Activated naive CD4-positive, alpha-beta T cell treated with anti-CD3 and anti-CD28 coated beads, Interleukin-2, amount 50 U/mL, for 24 hours (primary cell): Measurements from ENCODE around the gene IFT122.
A peak's percentile ranks its signal among the peaks of the same experiment; 100 is the strongest.
"Not testable (repeated sequence)": the region's sequence is repeated elsewhere in the genome, so short reads cannot be mapped to it uniquely, and the experiment has no call there.

Source experiments
- H3K27ac Mint-ChIP-seq: one replicate; pipeline ENCODE4 v1.8.0; 2021; ENCODE audit warnings: mild to moderate bottlenecking, mixed read lengths
- H3K27me3 Mint-ChIP-seq: one replicate; pipeline ENCODE4 v1.8.0; 2021; ENCODE audit warnings: mixed read lengths
- H3K36me3 Mint-ChIP-seq: one replicate; pipeline ENCODE4 v1.8.0; 2021; ENCODE audit warnings: mixed read lengths
- H3K4me1 Mint-ChIP-seq: one replicate; pipeline ENCODE4 v1.8.0; 2021; ENCODE audit warnings: mixed read lengths
- H3K4me3 Mint-ChIP-seq: one replicate; pipeline ENCODE4 v1.8.0; 2021; ENCODE audit warnings: mild to moderate bottlenecking, mixed read lengths
- H3K9me3 Mint-ChIP-seq: one replicate; pipeline ENCODE4 v1.8.0; 2021; ENCODE audit warnings: mixed read lengths

The IFT122 gene, protein sequence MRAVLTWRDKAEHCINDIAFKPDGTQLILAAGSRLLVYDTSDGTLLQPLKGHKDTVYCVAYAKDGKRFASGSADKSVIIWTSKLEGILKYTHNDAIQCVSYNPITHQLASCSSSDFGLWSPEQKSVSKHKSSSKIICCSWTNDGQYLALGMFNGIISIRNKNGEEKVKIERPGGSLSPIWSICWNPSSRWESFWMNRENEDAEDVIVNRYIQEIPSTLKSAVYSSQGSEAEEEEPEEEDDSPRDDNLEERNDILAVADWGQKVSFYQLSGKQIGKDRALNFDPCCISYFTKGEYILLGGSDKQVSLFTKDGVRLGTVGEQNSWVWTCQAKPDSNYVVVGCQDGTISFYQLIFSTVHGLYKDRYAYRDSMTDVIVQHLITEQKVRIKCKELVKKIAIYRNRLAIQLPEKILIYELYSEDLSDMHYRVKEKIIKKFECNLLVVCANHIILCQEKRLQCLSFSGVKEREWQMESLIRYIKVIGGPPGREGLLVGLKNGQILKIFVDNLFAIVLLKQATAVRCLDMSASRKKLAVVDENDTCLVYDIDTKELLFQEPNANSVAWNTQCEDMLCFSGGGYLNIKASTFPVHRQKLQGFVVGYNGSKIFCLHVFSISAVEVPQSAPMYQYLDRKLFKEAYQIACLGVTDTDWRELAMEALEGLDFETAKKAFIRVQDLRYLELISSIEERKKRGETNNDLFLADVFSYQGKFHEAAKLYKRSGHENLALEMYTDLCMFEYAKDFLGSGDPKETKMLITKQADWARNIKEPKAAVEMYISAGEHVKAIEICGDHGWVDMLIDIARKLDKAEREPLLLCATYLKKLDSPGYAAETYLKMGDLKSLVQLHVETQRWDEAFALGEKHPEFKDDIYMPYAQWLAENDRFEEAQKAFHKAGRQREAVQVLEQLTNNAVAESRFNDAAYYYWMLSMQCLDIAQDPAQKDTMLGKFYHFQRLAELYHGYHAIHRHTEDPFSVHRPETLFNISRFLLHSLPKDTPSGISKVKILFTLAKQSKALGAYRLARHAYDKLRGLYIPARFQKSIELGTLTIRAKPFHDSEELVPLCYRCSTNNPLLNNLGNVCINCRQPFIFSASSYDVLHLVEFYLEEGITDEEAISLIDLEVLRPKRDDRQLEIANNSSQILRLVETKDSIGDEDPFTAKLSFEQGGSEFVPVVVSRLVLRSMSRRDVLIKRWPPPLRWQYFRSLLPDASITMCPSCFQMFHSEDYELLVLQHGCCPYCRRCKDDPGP

DNA sequence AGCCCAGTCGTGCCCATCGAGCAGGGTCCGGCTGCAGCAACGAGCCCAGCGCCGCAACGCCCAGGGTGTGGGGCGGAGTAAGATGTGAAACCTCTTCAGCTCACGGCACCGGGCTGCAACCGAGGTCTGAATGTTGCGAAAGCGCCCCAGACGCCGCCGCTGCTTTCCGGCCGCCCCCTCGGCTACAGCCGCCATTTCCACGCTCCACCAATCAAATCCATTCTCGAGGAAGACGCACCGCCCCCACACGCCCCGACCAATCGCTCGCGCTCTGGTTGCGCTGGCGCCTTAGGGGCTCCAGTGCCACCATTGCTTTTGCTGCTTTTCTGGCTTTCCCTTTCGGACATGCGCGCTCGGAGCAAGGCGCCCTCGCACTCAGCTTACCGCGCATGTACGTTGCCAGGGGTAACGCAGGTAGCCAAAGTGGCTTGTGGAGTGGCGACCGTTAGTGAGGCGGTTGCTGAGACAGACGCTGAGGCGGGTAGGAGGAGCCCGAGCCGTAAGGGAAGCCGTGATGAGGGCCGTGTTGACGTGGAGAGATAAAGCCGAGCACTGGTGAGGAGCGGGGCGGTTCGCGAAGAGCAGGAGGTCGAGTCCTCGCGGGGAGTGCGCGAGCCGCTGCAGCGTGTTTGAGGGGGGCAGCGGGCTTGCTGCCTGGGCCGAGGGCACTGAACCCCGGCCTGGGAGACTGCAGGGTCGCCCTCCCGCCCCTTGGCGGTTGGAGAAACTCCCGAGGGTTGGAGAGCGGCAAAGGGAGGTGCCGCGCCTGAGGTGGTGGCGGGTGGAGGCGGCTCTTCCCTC lies at the start of gene IFT122, which contains the start of gene MBD4:
TSS of gene IFT122 (plus strand) at position 408 of the 801 bp plus-strand sequence. CDS start at position 515, 107 bp downstream.
TSS of gene MBD4 (minus strand) at position 132 of the 801 bp plus-strand sequence. CDS start at position 17, 115 bp downstream.
- peak within 1 kb of the TSS; percentile 97 for H3K4me3 Mint-ChIP-seq

DNA sequence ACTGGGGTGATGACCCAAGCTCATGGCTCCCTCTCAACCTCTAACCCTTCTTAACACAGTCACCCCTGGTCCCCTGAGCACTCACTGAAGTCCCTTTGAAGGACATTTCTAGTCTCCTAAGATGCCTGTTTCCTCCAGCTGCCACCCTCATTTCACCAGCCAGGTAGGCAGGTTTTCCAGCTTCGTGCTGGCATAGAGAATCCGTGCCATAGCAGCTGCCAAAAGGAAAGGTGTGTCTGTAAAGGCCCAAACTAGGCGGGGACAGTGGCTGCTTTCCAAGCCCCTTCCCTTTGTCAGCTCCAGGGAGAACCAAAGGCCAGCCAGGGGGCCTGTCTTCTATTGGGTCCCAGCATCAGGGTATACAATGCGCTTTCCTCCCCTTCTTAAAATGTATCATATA lies 48.4 kb upstream of the IFT122 start:
- peaks cover 13% of the 10 kb centered on the region for H3K36me3 Mint-ChIP-seq
- H3K27ac Mint-ChIP-seq, result not testable (repeated sequence)

More for the DNA sequence above, at the start of gene IFT122, which contains the start of gene MBD4:
- Mint-ChIP-seq H3K9me3 (no peaks in the 10 kb centered on the region), H3K27me3 (no peaks in the 10 kb centered on the region), H3K4me1 (peaks cover 70% of the 10 kb centered on the region), H3K36me3 (peaks cover 10% of the 10 kb centered on the region), H3K27ac (peak within 1 kb of the TSS; percentile 99)

DNA sequence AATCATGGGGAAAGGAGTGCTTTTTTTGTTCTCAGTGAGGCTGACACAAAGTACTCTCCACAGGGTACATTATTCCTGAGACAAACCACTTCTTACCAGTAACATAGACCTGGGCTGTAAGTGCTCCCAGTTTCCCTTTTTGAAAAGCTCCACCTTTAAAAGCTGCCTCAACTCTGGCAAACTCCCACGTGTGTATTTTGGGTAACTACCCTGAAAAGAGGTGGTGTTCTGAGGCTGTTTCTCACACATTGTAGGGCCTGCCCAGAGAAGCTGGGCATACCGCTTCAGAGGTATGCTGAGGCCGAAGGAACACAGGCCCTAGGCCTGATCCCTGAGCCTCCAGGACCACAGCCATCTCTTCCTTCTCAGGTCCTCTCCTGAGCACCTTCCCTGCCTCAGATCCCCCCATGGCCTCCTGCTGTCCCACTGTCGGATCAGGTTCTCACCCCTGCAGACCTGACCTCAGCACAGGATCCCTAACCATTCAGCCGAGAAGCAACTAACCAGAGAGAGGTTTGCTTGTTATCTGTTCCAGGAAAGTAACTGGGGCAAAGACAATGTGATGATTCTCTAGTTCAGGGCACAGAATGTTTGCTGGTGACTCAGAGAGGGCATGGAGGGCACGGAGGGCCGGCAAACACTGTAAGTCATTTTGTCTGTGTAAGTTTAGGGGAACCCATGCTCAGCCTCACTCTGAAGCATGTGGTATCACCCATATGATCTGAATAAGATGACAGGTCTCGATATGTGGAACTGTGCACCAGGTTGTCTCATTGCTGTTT lies 47.7 kb upstream of the IFT122 start:
- H3K27ac Mint-ChIP-seq, result peak overlapping the region; percentile 60
- H3K27me3 Mint-ChIP-seq, H3K4me3 Mint-ChIP-seq, H3K9me3 Mint-ChIP-seq: not testable (repeated sequence)
- peaks cover 13% of the 10 kb centered on the region for H3K36me3 Mint-ChIP-seq
- peaks cover 17% of the 10 kb centered on the region for H3K4me1 Mint-ChIP-seq

More for the DNA sequence above, 48.4 kb upstream of the IFT122 start:
- not testable (repeated sequence) for H3K27me3 Mint-ChIP-seq, H3K4me3 Mint-ChIP-seq, H3K9me3 Mint-ChIP-seq
- peaks cover 10% of the 10 kb centered on the region for H3K4me1 Mint-ChIP-seq

DNA sequence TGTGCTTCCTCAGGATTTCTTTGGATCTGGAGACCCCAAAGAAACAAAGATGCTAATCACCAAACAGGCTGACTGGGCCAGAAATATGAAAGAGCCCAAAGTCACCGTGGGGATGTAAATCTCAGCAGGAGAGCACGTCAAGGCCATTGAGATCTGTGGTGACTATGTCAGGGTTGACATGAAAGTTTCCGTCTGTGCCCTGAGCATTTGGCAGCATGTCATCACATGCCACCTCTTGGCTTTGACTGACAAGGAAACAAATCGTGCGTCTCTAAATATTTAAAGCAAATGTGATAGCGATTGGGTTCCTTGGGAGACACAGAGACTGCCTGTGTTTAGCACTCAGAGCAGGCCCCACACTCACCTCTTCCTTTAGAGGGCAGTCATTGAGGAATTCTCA lies 46.8 kb upstream of the IFT122 start:
- Mint-ChIP-seq H3K27ac (no peak overlapping the region), H3K4me3 (no peak overlapping the region), H3K27me3 (no peaks in the 10 kb centered on the region), H3K36me3 (peaks cover 6% of the 10 kb centered on the region), H3K4me1 (peaks cover 27% of the 10 kb centered on the region), H3K9me3 (no peaks in the 10 kb centered on the region)

DNA sequence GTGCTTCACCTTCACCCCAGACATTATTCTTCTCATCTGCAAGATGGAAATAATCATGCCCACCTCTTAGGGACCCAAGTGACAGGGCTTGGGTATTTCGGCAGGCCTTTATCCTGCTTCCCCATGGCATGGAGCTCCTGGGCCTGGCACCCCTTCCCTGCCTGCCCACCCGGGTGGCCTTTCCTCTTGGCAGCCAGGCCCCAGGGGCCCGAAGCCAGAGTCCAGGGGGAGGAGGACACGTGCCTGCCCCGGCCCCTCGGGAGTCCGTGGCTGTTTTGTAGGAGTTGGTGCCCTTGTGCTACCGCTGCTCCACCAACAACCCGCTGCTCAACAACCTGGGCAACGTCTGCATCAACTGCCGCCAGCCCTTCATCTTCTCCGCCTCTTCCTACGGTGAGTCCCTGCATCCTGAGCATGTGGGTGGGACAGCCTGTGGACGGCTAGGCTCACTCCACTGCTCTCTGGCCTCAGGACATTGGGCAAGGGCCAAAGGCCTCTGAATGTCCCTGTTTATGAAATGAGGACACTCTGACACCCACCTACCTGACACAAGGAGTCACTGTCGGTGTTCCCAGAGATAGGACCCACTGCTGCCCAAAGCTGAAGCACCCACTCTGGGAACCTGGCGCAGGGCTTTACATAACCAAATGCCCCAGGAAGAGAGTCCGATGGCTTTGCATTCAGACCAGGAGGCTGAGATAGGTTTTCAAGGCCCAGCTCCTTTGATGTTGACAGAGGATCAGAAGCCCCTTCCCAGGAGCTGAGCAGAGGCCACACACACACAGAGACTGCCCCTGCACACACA lies 46.1 kb upstream of the IFT122 start:
- H3K4me1 Mint-ChIP-seq, result peaks cover 32% of the 10 kb centered on the region
- not testable (repeated sequence) for H3K36me3 Mint-ChIP-seq, H3K27ac Mint-ChIP-seq, H3K4me3 Mint-ChIP-seq, H3K27me3 Mint-ChIP-seq, H3K9me3 Mint-ChIP-seq

DNA sequence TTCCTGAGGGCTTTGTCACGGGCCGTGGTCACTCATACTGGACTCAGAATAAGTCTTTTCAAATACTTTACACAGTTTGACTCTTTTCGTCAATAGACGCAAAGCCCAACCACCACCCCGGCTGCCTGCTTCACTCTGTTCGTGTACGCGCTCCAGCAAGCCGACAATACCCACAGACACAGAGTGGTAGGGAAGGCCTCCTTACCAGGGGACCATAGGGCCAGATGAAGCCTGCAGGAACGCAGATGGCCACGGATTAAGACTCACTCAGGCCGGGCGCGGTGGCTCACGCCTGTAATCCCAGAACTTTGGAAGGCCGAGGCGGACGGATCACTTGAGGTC lies 41.2 kb upstream of the IFT122 start:
- H3K4me1 Mint-ChIP-seq, result peaks cover 32% of the 10 kb centered on the region
- H3K4me3 Mint-ChIP-seq, result peak overlapping the region; percentile 98
- peak overlapping the region; percentile 99 for H3K27ac Mint-ChIP-seq
- peaks cover 2% of the 10 kb centered on the region for H3K36me3 Mint-ChIP-seq
- no peaks in the 10 kb centered on the region for H3K9me3 Mint-ChIP-seq
- H3K27me3 Mint-ChIP-seq, result no peaks in the 10 kb centered on the region

DNA sequence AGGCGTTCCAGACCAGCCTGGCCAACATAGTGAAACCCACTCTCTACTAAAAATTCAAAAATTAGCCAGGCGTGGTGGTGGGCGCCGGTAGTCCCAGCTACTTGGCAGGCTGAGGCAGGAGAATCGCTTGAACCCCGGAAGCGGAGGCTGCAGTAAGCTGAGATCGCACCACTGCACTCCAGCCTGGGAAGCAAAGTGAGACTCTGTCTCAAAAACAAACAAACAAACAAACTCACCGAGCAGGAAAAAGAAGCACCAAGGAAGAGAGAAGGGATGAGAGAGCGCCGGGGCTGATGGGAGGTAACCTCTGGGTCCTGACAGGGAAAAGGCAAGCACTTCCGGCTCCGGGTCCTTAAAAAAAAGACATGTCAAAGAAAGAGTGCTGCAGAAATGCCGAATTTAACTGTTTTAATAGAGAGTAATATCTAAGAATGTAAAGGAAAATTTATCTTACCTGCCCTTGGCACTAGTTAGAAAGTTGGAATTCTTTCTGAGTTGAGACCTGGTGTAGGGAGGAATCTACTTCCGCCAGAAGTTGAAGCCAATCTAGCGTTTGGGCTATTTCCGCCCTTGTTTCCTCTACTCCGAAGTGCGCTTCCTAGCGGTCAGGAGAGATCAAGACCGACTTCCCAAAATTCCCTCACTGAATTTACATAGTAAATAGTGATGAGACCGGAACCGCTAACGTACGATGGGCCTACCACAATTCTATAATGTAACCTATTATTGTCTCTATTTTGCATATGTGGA lies 40.7 kb upstream of the IFT122 start:
- Mint-ChIP-seq H3K4me1 (peaks cover 32% of the 10 kb centered on the region), H3K9me3 (no peaks in the 10 kb centered on the region), H3K27ac (peak overlapping the region; percentile 99), H3K36me3 (peaks cover 2% of the 10 kb centered on the region), H3K4me3 (peak overlapping the region; percentile 98), H3K27me3 (no peaks in the 10 kb centered on the region)

DNA sequence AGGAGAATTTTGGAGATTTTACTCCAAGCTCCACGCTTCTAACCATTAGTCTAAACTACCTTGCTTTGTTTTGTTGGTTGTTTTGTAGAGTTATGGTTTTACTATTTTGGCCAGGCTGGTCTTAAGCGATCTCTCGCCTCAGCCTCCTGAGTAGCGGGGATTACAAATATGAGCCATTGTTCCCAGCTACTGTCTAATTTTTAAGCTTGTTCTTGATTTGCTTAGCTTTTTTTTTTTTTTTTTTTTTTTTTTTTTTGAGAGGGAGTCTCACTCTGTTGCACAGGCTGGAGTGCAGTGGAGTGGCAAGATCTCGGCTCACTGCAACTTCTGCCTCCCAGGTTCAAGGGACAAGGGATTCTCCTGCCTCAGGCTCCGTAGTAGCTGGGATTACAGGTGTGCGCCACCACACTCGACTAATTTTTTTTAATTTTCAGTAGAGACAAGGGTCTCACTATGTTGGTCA lies 40.1 kb upstream of the IFT122 start:
- no peaks in the 10 kb centered on the region for H3K9me3 Mint-ChIP-seq
- H3K36me3 Mint-ChIP-seq, result peaks cover 2% of the 10 kb centered on the region
- peaks cover 32% of the 10 kb centered on the region for H3K4me1 Mint-ChIP-seq
- no peaks in the 10 kb centered on the region for H3K27me3 Mint-ChIP-seq
- peak overlapping the region; percentile 99 for H3K27ac Mint-ChIP-seq
- H3K4me3 Mint-ChIP-seq, result peak overlapping the region; percentile 98

DNA sequence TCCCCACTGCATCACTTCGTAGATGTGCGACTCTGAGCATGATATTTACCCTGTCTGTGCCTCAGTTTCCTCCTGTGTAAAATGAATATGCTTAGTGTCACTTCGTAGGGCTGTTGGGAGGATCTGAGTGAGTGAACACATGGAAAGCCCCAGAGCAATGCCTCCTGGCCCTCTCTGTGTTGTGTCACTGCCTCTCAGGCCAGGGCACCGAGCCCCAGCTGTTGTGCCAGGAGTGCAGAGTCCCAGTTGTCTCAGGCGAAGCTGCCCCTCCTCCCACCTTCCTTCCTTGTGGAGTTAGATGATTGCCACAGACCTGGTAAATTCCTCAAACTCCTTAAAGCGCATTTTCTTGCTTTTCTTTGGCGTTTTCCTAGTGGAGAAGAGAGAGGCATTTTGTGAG lies 37.8 kb upstream of the IFT122 start:
- Mint-ChIP-seq H3K4me3 (no peak overlapping the region), H3K9me3 (no peaks in the 10 kb centered on the region), H3K27ac (no peak overlapping the region), H3K36me3 (no peaks in the 10 kb centered on the region), H3K4me1 (peaks cover 16% of the 10 kb centered on the region), H3K27me3 (no peaks in the 10 kb centered on the region)

DNA sequence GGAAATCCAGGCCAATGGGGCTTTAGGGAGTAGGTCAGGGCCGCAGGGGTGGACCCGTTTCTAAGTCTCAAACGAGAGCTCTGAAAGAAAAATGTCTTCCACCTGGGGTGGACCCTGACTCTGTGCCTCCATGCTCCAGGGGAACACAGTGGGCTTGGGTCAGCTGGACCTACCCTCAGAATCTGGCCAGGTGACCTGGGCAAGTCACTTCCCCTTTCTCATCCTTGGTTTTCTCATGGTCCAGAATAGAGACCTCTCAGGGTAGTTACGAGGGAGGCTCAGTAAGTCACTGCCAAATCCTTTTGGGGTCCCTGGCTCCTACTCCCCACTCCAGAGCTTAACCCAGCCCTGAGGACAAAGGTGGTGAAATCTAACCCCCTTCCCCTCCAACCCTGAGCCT lies 37.4 kb upstream of the IFT122 start:
- H3K4me3 Mint-ChIP-seq, result no peak overlapping the region
- H3K9me3 Mint-ChIP-seq, result no peaks in the 10 kb centered on the region
- peaks cover 12% of the 10 kb centered on the region for H3K4me1 Mint-ChIP-seq
- H3K27me3 Mint-ChIP-seq, result no peaks in the 10 kb centered on the region
- no peak overlapping the region for H3K27ac Mint-ChIP-seq
- H3K36me3 Mint-ChIP-seq, result no peaks in the 10 kb centered on the region

DNA sequence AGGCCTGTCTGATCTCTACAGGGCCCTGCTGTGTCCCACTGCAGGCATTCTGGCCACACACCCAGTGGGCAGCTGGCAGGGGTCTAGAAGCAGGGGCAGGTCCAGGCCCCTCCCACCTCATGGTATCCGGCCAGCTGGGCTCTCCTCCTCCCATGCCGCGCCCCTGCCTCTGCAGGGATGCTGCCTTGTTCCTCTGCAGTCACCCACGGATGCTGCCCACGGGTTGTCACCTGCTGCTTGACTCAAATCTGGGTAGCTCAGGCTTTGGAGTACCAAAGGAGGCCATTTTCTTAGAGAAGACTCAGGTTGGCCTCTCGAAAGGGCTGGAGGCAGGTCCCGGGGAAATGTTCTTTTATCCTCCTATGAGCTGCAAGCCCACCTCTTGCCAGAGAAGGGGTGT lies 36.6 kb upstream of the IFT122 start:
- Mint-ChIP-seq H3K9me3 (no peaks in the 10 kb centered on the region), H3K27me3 (no peaks in the 10 kb centered on the region), H3K36me3 (no peaks in the 10 kb centered on the region), H3K4me3 (no peak overlapping the region), H3K27ac (no peak overlapping the region), H3K4me1 (peaks cover 4% of the 10 kb centered on the region)

DNA sequence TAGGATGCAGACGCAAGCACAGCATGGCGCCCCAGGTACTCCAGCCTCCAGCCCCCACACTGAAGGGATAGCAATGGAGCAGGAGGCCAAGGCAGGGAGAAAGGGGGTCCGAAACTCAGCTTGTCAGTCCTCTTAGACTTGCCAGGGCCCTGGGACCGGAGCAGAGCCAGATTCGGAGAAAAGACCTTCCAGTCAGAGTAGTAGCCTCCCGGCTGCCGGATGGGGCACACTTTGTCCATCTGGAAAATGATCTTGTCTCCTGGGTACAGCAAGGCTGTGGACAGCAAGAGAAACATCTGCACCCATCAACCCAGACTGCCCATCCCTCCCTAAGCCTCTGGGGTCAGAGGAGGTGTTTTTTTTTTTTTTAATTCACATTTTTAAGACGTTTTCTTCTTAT lies 35.9 kb upstream of the IFT122 start:
- Mint-ChIP-seq H3K4me1 (no peaks in the 10 kb centered on the region), H3K9me3 (no peaks in the 10 kb centered on the region), H3K27me3 (no peaks in the 10 kb centered on the region), H3K36me3 (no peaks in the 10 kb centered on the region), H3K4me3 (no peak overlapping the region), H3K27ac (no peak overlapping the region)

DNA sequence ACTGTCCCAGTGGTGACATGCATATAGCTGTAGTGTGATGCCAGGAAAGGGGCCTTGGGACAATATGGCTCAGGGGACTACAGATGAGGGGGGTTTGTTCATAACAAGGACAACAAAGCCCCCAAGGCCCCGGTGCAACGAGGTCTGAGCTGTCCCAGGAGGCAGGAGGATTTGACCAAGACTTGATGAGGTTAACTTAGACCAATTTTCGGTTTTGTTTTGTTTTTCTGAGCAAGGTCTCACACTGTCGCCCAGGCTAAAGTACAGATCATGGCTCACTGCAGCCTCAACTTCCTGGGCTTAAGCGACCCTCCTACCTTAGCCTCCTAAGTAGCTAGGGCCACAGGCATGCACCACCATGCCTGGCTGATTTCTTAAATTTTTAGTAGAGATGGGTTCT lies 35.4 kb upstream of the IFT122 start:
- no peaks in the 10 kb centered on the region for H3K9me3 Mint-ChIP-seq
- H3K36me3 Mint-ChIP-seq, result no peaks in the 10 kb centered on the region
- no peak overlapping the region for H3K27ac Mint-ChIP-seq
- H3K4me1 Mint-ChIP-seq, result no peaks in the 10 kb centered on the region
- no peak overlapping the region for H3K4me3 Mint-ChIP-seq
- no peaks in the 10 kb centered on the region for H3K27me3 Mint-ChIP-seq
